HG03196 (cell line): ENCODE measurements around the gene LBH.
A peak's percentile ranks its signal among the peaks of the same experiment; 100 is the strongest.

Source experiments
- ATAC-seq: cut with Tn5 transposase; IDR thresholded peaks from one replicate; pipeline ENCODE4 v1.9.1; 2021; ENCODE audit not compliant: unreplicated experiment

The LBH gene

GRCh38 chr2:30231212-30231995 is at the start of gene LBH:
Gene LBH, plus strand, starts transcription at chr2:30231534. Its CDS starts 205 bp downstream, at chr2:30231739.
- ATAC-seq, result peak; percentile 45

DNA sequence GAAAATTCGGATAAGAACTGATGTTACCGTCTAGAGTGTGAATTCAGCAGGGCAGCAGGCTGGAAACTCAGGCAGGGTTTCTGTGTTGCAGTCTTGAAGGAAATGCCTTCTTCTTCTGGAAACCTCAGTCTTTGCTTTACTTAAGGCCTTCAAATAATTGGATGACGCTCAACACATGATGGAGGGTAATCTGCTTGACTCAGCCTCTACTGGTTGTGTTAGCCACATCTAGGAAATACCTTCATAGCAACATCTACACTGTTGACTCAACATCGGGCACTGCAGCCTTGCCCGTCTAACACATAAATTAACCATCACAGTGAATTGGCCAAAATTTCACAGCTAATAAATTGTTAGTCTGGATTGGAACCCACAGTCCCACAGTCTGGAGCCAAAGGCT is 47.3 kb upstream of the LBH start:
- no peak for ATAC-seq

DNA sequence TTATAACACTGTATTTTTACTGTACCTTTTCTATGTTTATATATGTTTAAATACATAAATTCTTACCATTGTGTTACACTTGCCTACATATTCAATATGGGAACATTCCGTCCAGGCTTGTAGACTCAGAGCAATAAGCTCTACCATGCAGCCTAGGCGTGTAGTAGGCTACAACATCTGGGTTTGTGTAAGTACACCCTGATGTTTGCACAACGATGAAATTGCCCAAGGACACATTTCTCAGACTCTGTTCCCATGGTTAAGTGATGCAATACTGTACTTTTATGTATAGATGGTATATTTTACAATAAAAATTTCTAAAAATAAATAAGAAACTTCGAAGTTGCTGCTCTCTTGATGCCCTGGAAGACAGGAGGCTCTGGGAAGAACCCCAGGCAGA is 46.2 kb upstream of the LBH start:
- ATAC-seq, result no peak

GRCh38 chr2:30188292-30188691 is 43.0 kb upstream of the LBH start:
- no peak for ATAC-seq

DNA sequence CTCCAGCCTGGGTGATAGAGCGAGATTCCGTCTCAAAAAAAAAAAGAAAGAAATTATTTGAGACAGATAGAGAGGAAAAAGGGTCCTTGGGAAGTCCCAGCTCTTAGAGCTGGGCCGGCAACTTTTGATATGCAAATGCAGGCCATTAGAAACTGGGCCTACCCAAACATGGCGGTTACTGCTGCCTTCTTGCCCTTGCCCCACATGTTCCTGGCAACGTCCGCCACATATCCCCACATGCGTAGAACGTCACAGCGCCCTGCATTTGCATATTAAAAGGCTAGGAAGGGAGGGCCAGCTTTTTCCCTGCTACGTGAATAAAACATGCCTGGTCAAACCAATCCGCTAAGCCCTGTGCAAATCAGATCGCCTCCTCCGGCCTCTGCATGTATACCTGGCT is 40.7 kb upstream of the LBH start:
- ATAC-seq, result no peak

- no peak for ATAC-seq
Observed at GRCh38 chr2:30191107-30191506, 40.2 kb upstream of the LBH start.

- ATAC-seq, result no peak
Observed at GRCh38 chr2:30191819-30192271, 39.5 kb upstream of the LBH start.

- ATAC-seq, result no peak
Observed at GRCh38 chr2:30192314-30192713, 39.0 kb upstream of the LBH start.

DNA sequence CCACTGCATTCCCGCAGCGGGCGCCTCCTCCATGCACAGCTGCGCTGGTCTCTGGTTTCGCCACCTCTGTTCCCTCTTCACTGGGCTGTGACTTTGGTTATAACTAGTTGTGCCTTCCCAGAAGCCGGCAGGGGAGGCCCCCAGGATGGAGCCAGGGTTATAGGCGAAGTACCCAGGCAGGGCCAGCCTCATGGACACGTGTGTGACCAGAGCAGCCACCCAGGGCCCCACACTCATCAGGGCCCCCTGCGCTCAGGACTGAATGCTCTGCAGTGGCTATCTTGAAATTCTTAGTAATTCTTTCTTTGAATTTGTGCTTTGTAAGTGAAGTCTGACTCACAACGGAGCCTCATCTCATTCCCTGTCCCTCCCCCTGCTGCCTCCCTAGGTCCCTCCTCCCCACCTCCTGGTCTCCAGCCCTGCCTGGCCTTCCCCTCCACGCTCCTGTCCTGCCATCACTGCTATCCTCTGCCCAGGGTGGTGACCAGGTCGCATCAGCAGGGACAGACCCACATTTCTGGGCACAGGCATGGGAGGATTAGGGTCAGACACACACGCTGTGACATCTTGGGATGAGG is 38.1 kb upstream of the LBH start:
- ATAC-seq, result no peak

DNA sequence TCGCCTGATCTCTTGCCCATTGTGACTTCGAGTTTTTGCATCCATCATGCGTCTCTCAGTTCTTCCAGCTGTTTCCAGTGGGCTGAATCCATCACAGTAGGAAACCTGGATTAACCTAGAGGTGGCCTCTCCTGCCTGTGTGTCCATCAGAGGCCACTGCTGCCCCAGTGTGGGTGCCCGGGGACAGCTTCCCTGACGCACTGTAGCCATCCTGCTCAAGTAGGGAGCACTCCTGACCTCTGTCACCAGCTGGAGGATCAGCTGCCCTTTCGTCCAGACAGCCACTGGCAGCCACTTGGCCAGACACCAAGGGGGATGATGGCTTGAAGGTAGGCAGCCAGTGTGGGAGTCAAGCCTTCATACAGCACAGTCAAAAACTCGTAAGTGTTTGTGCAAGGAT is 36.9 kb upstream of the LBH start:
- no peak for ATAC-seq

DNA sequence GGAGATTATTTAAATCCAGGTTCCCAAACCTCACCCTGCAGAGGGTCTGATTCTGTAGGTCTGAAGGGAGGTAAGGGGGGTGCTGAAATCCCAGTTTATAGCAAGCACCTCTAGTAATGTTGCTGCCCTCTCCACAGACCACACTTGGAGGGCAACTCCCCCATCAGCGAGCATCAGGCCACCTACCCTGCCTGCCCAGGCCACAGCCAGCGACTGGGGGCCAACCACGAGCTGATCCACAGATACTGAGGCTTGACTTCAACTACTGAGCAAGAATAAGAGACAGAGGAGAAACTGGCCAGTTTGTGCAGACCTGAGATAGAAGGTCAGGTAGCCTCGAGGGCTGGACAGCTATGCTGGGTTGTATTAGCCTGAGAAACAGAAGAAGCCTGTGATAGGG is 36.3 kb upstream of the LBH start:
- ATAC-seq, result no peak

GRCh38 chr2:30197570-30198192 is 33.7 kb upstream of the LBH start:
- ATAC-seq, result no peak

DNA sequence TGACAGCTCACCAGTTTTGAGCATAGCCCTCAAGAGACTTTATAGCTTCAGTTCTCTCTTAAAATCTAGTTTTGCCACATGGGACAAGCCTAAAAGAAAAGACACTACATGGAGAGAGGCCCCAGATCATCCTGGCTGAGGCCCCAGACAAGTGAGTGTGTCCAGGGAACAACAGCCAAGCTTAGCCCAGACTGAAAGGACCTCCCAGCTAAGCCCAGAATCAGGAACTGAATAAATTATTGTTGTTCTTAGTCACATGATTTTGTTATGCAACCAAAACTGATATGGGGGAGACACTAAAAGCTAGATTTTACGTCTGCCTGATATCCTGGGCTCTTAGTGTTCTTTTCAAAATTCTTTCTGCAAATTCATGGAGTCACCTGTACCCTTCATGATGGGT is 29.3 kb upstream of the LBH start:
- no peak for ATAC-seq

DNA sequence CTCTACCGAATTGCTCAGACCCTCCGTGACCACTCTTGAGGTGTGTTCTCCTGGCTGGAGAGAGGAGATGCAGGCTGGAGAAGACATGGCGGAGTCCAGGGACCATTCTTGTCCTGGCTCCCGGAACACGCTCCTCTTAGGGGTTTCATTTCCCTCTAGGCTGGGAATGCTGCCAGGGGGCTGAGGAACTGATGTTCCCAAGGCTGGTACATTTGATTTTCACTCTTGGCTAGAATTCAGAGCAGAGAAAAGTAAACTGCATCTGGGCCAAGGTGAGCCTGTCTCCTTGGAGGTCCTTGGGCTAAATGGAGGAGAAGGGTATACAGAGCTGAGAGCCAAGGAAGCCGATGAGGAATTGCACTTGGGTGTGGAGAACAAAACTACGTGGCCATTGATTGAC is 28.2 kb upstream of the LBH start:
- no peak for ATAC-seq

GRCh38 chr2:30204281-30204680 is 27.1 kb upstream of the LBH start:
- ATAC-seq, result no peak

DNA sequence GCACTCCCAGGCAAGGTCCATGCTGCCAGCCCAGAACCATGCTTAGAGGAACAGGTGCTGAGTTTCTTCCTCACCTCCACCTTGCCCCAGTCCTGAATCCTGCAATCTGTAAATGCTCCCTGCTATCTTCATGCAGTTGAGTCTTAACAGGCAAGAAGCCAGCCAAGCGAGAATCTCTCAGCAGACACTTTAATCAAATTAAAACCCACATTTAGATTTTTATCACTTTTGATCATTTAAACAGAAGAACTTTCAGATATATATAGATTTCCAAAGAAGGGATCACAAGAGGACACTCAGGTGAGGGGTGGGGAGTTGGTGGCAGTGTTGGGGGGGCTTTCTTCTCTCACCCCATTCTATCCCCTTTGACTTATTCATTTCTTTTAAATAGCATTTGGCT is 25.9 kb upstream of the LBH start:
- ATAC-seq, result no peak

GRCh38 chr2:30206461-30207430 is 24.6 kb upstream of the LBH start:
- ATAC-seq, result no peak

- no peak for ATAC-seq
Observed at GRCh38 chr2:30208453-30208852, 22.9 kb upstream of the LBH start.

DNA sequence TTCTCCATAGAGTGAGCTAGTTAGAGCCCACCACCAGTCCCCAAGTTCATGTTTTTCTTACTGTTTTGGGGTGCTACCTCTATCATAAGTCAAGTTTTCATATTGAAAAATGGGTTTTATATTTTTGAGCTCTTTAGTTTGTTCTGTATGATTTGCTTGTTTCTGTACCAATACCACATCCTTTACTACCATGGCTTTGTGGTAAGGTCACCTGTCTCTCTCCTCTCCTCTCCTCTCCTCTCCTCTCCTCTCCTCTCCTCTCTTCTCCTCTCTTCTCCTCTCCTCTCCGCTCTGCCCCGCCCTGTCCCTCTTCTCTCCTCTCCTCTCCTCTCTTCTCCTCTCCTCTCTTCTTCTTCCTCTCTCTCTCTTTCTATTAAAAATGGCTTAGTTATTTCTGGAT is 22.1 kb upstream of the LBH start:
- no peak for ATAC-seq

- no peak for ATAC-seq
Observed at GRCh38 chr2:30213326-30213725, 18.0 kb upstream of the LBH start.

DNA sequence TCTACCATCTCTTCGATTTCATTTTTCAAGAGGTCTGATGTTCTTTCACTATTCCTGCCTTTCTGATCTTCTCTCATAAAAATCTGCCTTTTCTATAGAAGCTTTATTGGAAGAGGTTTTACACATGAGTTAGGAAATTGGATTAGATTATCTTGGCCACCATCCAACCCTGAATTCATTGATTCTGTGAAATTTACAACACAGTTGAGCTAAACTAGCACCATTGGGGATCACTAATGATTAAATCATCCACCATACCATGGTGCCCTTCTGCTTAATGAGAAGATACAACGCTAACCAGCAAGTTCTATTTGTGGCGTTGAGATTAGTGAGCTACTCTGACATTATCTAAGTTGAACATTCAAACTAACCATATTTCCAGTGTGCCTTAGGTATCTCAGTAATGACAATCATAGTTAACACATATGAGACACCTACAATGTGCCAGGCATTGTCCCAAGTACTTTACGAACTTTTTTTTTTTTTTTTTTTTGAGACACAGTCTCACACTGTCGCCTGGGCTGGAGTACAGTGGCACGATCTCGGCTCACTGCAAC is 17.3 kb upstream of the LBH start:
- ATAC-seq, result no peak
